ENCODE data around the gene POLR2A.

POLR2A gene

GRCh38 chr17:7503521-7503920, 19.4 kb downstream of the POLR2A start:
- TF ChIP-seq CTCF (conservative IDR thresholded peaks at IDR 0.05; ENCODE audit: low read length): no peak
- no peak overlapping the region for H3K4me3 ChIP-seq (ENCODE audit: low read length)
- DNase-seq (ENCODE audit: low read depth): no peak

GRCh38 chr17:7508145-7508544, 24.0 kb downstream of the POLR2A start:
- no peak for DNase-seq (ENCODE audit: low read depth)
- TF ChIP-seq CTCF (conservative IDR thresholded peaks at IDR 0.05; ENCODE audit: low read length): no peak
- H3K4me3 ChIP-seq (ENCODE audit: low read length): no peak overlapping the region

- no peak overlapping the region for H3K4me3 ChIP-seq (ENCODE audit: low read length)
- DNase-seq (ENCODE audit: low read depth): no peak
- no peak for TF ChIP-seq CTCF (conservative IDR thresholded peaks at IDR 0.05; ENCODE audit: low read length)
These were observed 24.7 kb downstream of the POLR2A start for GRCh38 chr17:7508846-7509245.

- TF ChIP-seq CTCF (conservative IDR thresholded peaks at IDR 0.05; ENCODE audit: low read length): no peak
- H3K4me3 ChIP-seq (ENCODE audit: low read length): no peak overlapping the region
- DNase-seq (ENCODE audit: low read depth): no peak
These were observed 25.8 kb downstream of the POLR2A start for GRCh38 chr17:7509937-7510336.

- no peak for TF ChIP-seq CTCF (conservative IDR thresholded peaks at IDR 0.05; ENCODE audit: low read length)
- no peak overlapping the region for H3K4me3 ChIP-seq (ENCODE audit: low read length)
- no peak for DNase-seq (ENCODE audit: low read depth)
These were observed 26.9 kb downstream of the POLR2A start for GRCh38 chr17:7511108-7511507.

GRCh38 chr17:7512105-7512504, 27.9 kb downstream of the POLR2A start:
- no peak for TF ChIP-seq CTCF (conservative IDR thresholded peaks at IDR 0.05; ENCODE audit: low read length)
- no peak for DNase-seq (ENCODE audit: low read depth)
- no peak overlapping the region for H3K4me3 ChIP-seq (ENCODE audit: low read length)

GRCh38 chr17:7512824-7513540, 28.8 kb downstream of the POLR2A start:
- no peak for DNase-seq (ENCODE audit: low read depth)
- no peak for TF ChIP-seq CTCF (conservative IDR thresholded peaks at IDR 0.05; ENCODE audit: low read length)
- no peak overlapping the region for H3K4me3 ChIP-seq (ENCODE audit: low read length)
